A172 (cell line): ENCODE measurements around the gene AMH. TPM values are rescaled to one million over a fixed set of nuclear protein-coding genes. Genes with fewer than 3 reads are reported as not detected.
A peak's percentile ranks its signal among the peaks of the same experiment; 100 is the strongest.

Experiments
- DNase-seq: peaks from one replicate; pipeline ENCODE4 v3.0.0-alpha.2; 2015; ENCODE audit warnings: low spot score
- total RNA-seq: library from RNA; depleted of rRNA; stranded (reverse); fragments of >200 nt; shearing (Covaris generic); gene quantifications from 2 replicates; pipeline ENCODE4 v1.2.3, GENCODE V29; 2014

AMH gene
- total RNA-seq, 1 experiment from 2014 or later, result 8.5 TPM

DNA sequence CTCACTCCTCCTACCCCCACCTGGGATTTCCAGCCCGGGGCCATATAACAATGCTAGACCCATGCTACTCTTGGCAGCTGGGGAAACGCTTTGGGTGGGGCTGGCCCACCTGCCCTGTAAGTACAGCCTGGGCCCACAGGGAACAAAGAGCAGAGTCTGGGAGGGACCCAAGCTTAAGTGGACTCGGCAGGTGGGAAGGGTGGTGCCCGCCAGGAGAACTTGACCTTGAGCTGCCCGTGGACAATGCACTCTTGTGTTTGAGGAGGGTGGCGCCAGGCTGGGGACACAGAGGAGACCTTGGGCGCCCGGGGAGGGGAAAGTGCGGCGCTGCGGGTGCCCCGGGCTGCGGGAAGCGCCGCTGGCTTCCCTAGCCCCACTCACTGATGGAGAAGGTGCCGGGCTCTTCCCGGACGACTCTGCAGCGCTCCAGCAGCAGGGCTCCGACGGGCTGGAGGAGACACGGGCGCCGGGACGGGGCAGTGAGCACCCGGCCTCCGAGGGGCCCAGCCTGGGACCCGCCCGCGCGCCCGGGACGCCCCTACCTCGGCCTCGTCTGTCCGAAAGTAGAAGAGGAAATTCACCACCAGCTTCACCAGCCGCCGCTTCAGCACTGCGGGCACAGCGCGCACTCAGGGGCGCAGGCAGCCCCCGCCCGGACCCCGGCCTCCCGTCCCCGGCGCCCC lies 13.6 kb upstream of the AMH start:
- DNase-seq, result peak; percentile 37

DNA sequence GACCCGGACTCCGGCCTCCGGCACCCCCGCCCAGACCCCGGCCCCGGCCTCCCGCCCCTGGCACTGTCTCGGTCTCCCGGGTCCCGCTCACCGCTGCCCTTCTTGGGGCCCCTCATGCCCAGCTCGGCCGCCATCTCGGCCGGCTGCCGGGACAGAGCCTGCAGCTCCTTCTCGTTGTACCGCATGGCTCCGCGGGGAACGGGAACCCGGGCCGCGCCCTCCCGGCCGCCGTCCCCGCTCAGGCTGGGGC lies 13.1 kb upstream of the AMH start:
- DNase-seq, result no peak

DNA sequence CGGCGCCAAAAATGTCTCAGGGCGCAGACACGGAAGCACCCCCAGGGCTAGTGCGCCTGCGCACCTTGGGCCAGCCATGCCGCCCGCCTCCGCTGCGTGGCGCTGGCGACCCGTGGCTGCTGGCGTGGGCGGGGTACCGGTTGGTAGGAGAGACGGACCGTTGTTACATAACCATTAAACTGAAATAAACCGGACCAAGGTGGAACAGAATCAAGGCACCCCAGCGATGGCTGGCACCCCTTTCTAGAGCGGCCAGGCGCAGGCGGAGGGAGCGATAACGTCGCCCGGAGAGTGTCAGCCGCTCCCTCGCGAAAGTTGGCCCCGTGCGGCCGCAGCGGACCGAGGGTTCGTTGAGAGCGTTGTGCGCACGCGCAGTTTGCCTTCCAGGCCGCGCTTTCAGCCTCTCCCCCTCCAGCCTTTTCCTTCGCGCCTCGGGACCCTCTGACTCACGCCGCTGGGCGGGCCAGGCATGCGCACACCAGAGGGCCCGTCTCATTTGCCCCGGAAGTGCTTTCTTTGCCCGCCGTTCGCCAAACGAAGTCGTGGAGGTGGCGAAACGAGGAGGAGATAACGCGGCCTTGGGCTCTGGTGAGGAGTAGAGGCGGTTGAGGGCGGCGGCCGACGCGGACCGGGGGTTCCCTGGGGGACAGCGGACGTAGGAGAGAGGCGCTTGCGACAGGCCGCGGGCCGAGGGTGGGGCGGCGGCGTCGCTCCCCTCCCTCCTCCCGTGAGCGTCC lies 12.6 kb upstream of the AMH start, which contains the start of the genes PLEKHJ1 and SF3A2:
PLEKHJ1 (minus strand) TSS at position 16 of the 737 bp plus-strand sequence. CDS start 81 bp downstream, outside the sequence.
SF3A2 (plus strand) TSS at position 511 of the 737 bp plus-strand sequence. CDS start 6,595 bp downstream, outside the sequence.
- peak; percentile 97 for DNase-seq

DNA sequence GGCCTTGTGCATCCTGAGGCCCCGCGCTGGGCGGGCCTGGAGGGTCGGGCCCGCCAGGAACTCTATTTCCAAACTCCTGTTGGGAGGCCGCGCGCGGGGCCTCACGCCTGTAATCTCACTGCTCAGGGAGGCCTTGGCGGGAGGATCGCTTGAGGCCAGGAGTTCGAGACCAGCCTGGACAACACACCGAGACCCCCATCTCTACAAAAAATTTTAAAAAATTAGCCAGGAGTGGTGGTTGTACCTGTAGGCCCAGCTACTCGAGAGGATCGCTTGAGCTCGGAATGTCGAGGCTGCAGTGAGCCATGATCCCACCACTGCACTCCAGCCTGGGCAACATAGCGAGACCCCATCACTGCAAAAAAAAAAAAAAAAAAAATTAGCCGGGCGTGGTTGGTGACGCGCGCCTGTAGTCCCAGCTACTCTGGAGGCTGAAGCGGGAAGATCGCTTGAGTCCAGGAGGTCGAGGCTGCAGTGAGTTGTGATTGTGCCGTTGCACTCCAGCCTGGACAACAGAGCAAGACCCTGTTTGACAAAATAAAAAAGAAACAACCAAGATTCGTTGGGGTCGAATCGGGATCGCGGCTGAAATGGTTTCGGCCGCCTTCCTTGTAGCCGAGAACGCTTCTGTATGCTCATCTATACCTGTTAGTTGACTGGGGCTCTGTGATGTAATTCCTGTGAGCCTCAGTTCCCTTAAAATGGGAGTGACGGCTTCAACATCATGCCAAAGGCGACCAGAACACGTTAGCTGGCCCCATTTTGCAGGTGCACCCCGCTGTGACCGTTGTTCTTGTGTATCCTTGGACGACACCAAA lies 11.9 kb upstream of the AMH start:
- no peak for DNase-seq

DNA sequence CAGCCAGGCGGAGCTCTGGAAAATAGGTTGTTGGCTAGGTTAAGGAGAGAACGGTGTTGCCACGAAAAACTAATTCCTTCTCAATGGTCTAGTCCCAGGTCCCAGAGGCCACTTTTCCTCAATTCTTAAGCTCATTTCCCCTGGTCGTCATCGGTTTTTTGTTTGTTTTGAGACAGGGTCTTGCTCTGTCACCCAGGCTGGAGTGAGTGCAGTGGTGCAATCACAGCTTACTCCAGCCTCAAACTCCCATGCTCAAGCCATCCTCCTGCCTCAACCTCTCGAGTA lies 11.3 kb upstream of the AMH start:
- DNase-seq, result no peak

DNA sequence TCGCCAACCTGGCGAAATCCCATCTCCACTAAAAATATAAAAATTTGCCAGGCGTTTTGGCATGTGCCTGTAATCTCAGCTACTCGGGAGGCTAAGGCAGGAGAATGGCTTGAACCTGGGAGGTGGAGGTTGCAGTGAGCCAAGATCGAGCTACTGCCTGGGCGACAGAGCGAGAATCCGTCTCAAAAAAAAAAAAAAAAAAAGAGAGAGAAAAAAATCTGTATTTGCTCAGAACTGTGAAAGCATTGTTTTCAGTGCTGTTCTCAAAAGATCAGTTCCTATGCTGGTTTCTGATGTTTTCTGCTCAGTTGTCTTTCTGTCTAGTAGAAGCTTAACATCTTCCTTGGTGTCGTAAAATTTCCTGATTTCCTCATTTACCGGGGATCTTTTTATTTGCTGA lies 9.9 kb upstream of the AMH start:
- DNase-seq, result no peak

DNA sequence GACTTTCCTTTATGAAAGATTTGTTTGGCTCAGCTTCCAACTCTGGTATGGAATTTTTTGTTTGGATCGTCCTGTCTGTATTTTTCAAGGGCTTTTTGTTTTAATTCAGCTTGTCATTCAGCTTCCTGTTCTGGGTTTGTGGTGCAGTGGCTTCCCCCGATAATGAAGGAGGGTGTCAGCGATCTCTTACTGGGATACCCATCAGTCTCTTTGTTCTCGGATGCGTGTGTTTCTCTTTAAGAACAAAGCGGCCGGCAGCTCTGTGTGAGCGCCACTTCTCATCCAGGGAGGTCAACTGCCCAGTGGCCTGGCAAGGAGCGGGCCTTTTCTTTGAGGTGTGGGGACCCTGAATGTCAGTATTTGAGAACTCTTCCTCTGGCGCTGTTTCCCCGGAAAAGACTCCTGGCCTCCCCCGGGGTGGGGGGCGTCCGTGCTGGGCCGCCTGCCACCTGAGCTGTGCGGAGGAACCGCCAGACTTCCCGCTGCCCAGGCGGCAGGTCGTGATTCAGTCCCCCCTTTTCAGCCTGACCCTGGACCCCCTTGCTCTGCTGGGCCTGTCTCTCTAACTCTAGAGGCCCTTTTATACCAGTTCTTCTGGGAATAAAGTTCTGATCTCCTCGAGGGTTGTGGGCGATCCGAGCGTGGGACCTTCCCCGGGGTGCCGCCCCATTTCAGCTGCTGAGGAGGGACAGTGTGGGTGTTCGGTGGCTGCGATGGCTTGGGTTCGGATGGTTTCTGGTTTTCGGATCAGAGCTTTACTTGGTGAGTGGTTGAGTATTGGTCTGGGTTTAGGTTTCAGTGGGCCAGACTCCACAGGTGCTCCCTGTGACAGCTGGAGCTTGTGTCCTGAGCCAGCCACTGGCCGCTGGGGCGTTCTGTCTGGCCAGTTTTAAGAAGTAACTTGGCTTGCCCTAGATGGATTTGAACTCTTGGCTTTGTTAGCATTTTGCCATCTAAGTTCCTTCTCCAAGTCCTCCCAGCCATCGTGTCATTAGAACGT lies 9.1 kb upstream of the AMH start:
- DNase-seq, result peak; percentile 49

DNA sequence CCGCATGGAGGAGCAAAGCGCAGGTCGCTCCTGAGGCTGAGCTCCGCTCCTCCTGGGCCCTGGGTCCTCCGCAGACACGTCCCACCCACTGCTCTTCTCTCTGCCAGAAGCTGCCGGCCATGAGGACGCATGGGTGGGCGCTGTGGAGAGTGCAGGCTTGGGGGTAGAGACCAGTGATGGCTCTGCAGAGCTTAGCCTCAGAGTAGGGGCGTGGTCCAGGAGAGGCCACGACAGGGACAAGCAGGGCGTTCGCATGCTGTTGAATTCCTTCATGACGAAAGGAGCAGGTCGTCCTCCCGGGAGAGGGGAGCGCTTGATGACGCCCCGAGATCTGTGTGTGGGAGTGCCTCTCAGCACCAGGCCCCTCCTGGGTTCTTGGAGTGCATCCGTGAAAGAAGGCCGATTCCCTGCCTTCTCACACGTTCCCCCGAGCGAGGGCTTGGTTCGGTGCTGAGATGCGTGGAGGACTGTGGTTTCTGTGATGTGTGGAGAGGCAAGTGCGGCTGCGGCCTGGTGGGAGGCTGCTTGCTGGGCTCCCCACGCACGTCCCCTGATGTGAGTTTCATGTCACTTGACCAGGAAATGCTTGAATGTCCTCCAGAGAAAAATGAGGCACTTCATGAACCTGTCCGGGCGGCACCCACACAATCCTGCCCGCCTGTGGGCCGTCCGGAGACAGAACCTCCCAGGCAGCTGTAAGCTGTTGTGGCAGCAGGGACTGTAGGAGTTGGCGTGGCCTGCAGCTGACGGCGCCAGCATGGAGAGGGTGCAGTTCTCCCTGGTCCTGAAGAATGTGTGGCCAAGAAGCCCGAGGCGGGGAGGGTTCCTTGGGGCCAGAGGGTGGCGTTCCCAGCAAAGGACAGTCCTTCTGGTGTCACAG lies 8.0 kb upstream of the AMH start:
- no peak for DNase-seq

DNA sequence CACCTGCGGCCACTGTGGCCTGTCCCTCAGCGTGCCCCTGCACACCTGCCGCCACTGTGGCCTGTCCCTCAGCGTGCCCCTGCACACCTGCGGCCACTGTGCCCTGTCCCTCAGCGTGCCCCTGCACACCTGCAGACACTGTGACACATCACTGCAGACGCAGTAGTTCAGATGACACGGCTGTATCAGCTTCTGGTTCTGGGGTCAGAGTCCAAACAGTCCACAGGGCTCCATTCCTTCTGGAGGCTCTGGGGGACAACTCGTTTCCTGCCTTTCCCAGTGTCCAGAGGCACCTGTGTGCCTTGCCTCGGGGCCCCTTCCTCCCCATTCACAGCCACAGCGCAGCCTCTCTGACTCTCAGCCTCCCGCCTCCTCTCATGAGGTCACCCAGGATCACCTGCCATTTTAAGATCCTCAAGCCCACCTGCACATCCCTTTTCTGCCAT lies 7.0 kb upstream of the AMH start:
- DNase-seq, result no peak

DNA sequence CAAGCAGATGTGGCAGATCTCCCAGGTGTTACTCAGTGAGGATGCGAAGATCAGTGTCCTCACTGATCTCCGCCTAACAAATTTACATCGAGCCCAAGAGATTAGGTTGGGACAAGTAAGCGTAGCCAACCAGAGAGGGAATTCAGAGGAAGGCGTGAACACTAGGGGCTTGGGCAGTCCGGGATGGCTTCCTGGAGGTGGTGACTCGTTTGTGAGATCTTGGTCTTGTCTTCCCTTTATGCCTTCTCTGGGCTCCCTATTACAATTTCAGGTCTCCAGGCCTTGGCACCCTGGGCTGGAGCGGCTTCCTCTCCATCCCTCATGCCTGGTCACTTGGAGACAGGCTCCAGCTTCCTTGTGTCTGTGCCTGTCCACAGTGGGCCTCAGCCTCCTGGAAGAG lies 6.3 kb upstream of the AMH start:
- DNase-seq, result no peak

DNA sequence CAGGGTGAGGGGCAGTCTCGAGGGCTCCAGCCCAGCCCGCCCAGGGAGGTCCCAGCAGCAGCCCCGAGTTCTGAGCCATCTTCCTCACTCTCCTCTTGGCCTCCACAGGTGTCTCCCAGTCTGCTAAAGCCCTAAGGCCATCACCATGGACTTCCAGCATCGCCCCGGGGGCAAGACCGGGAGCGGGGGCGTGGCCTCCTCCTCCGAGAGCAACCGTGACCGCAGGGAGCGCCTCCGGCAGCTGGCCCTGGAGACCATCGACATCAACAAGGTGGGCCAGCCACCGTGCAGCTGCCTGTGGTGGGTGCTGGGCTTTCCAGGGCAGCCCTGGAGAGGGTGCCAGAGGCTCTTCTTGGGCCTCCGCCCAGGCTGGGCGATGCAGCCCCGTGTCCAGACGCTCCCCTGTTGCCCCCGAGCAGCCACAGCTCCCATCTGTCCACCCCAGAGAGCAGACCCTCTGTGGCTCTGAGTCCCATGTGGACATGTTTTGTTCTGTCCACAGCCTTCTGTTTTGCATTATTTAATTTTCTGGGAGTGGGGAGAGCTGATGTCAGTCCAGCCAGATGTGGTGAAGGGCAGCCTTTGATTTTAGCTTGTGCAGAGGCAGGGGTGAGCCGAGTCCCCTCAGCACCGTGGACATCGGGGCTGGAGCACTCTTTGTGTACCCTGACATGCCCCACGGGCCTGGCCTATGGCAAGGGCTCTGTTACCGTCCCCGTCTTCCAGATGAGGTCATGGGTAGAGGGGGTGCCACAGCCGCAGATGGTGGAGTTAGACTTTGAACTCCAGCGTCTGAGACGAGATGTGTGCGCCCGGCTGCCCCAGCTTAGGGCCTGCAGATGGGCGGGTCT lies 5.6 kb upstream of the AMH start:
- DNase-seq, result no peak

DNA sequence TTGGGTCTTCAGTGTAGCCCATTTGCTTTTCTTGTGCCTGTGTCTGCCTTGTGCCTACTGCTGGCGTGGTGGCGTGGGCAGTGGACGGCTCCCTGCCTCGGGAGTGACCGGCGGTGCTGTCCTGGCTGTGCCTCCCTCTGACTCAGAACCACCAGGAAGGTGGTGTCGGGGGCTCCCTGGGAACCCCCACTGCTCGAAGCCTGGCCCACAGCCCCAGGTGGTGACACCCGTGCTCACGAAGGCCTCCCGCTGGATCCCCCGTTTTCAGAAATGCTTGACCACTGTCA lies 5.1 kb upstream of the AMH start:
- DNase-seq, result no peak

DNA sequence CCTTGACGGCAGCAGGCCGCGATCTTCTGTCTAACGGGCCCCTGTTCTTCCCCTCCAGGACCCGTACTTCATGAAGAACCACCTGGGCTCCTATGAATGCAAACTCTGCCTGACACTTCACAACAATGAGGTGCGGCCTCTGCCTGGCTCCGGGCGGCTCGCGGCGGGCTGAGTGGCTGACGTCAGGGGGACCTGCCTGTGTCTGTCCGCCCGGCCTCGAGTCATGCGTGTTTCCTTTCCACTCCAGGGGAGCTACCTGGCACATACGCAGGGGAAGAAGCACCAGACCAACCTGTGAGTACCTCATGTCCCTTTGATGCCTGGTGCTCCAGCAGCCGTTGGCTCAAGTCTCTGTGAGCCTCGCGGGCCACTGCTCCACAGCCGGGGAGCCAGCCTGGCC lies 4.6 kb upstream of the AMH start:
- DNase-seq, result no peak

DNA sequence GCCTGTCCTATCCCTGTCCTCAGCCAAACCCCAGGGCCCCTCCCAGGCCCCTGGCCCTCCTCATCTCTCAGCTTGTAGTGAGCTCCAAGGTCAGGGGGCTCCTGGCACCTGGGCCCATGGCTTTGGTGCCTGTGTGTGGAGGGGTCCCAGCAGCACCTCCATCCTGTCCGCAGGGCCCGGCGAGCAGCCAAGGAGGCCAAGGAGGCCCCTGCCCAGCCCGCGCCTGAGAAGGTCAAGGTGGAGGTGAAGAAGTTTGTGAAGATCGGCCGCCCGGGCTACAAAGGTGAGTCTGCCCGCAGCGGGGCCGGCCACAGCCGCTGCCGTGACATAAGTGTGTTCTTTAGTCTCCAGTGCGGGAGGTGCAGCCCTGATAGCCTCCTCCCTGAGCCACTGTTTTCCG lies 3.9 kb upstream of the AMH start:
- no peak for DNase-seq

DNA sequence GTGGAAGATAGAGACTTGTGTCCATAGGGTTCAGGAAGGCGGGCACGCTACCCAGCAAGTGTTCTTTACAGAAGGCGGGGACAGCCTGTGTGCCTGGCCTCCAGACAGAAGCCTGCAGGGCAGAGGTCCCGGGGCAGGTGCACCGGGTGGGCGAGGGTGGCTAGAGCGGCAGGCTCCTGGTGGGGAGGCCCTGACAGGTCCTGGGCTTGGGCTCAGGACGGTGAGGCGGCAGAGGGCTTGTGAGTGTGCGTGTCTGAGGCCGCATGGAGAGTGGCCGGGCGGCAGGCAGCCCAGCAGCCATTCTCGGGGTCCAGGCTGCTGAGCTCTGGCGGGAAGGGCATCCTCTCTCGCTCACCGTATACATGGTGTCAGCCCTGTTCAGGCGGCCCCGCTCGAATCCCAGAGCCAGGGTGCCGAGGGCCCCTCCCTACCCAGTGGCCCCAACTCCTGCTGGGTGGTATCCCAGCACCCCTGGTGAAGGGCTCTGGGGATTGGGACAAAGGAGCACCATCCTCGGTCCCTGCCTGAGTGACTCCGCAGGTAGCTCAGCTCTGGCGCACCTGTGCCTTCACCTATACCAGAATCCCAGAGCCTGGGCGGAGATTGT lies 3.0 kb upstream of the AMH start:
- DNase-seq, result no peak

DNA sequence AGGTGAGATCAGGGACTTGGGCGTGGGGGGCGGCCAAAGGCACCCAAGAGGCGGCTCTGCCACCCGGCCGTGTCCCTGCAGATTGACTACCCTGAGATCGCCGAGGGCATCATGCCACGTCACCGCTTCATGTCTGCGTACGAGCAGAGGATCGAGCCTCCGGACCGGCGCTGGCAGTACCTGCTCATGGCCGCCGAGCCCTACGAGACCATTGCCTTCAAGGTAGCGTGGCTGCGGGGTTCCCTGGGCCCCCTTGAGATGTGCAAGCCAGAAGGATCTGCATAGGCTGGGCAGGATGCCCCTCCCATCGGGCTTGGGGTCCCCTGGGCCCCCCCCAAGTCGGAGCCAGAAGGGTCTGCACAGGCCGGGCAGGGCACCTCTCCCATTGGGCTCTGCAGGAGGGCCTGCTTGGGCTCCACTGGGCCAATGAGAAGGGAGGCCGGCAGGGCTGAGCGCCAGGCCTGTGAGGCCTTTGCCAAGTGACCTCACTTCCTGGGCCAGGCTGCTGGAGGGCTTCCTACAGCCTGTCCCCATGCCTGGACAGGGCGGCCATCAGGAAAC lies 2.2 kb upstream of the AMH start:
- peak; percentile 78 for DNase-seq

DNA sequence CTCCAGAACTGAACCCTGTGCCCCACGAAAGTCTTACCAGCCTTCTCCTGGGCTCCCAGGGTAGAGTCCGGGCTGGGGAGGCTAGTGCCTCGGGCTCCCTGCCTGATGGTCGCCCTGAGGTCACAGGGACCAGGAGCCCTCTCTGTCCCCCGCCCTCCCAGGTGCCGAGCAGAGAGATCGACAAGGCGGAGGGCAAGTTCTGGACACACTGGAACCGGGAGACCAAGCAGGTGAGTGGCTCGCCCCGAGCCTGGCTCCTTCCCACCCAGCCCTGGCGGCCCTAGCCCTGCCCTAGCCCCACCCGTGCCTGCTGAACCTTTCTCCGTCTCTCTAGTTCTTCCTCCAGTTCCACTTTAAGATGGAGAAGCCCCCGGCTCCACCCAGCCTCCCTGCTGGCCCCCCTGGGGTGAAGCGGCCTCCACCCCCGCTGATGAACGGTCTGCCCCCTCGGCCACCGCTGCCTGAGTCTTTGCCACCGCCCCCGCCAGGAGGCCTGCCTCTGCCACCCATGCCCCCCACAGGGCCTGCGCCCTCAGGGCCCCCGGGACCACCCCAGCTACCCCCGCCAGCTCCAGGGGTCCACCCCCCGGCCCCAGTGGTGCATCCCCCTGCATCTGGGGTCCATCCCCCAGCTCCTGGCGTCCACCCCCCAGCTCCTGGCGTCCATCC lies 1.6 kb upstream of the AMH start:
- DNase-seq, result no peak

DNA sequence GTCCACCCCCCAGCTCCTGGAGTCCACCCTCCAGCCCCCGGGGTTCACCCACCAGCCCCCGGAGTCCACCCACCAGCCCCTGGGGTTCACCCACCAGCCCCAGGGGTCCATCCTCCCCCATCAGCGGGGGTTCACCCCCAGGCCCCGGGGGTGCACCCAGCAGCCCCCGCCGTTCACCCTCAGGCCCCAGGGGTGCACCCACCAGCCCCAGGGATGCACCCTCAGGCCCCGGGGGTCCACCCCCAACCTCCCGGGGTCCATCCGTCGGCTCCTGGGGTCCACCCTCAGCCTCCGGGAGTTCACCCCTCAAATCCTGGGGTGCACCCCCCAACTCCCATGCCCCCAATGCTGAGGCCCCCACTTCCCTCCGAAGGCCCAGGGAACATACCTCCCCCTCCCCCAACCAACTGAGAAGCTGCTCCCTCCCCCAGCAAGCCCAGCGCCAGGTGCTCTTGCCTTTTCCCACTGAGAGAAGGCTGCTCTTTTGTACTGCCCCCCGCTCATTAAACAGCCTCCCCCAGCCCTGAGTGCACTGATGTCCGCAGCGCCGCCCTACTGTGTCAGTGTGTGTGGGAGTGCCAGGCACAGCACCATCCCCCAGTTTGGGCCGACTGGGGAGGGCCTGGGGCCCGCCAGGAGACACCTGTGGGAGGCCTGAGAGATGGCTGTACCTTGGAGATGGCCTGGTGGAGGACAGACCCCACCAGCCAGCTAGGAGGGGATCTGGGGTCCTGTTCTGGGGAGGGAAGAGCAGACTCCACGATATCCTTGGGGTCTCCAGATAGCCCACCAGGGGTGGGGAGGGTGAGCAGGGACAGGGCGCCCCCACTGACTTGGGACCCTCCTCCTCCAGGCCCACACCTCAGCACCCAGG lies 750 bp upstream of the AMH start:
- DNase-seq, result no peak
